Stimulated activated naive B cell treated with anti-CD40 and anti-IgM and Interleukin-4, amounts not matched to agents 10 μg/mL and 1 μg/mL and 100 μg/mL, for 72 hours (primary cell): ENCODE data around the gene UPF3A.
"Not testable (repeated sequence)": the region's sequence is repeated elsewhere in the genome, so short reads cannot be mapped to it uniquely, and the experiment has no call there.

Experiments
- ATAC-seq, 2 donors: fragments of 150-1000 bp; cut with Tn5 transposase; replicated peaks; 2 replicates each; pipeline ENCODE4 v1.10.0; 2021; ENCODE audit warnings: moderate library complexity in 1 of 2
- DNase-seq: peaks from one replicate; pipeline ENCODE4 v3.0.0; 2021
- H3K27ac Mint-ChIP-seq: one replicate; pipeline ENCODE4 v1.8.0; 2022; ENCODE audit warnings: mild to moderate bottlenecking, mixed read lengths
- H3K27me3 Mint-ChIP-seq, 2 donors: one replicate each; pipeline ENCODE4 v1.8.0; 2022; ENCODE audit warnings: mixed read lengths in 2 of 2
- H3K36me3 Mint-ChIP-seq, 2 donors: one replicate each; pipeline ENCODE4 v1.8.0; 2022; ENCODE audit warnings: mixed read lengths in 2 of 2, mild to moderate bottlenecking in 1 of 2
- H3K4me1 Mint-ChIP-seq, 2 donors: one replicate each; pipeline ENCODE4 v1.8.0; 2022; ENCODE audit warnings: mixed read lengths in 2 of 2, mild to moderate bottlenecking in 1 of 2
- H3K4me3 Mint-ChIP-seq, 2 donors: one replicate each; pipeline ENCODE4 v1.8.0; 2022; ENCODE audit warnings: mild to moderate bottlenecking in 2 of 2, mixed read lengths in 2 of 2, moderate library complexity in 1 of 2
- H3K9me3 Mint-ChIP-seq, 2 donors: one replicate each; pipeline ENCODE4 v1.8.0; 2022; ENCODE audit warnings: mixed read lengths in 2 of 2, mild to moderate bottlenecking in 1 of 2

UPF3A gene

DNA sequence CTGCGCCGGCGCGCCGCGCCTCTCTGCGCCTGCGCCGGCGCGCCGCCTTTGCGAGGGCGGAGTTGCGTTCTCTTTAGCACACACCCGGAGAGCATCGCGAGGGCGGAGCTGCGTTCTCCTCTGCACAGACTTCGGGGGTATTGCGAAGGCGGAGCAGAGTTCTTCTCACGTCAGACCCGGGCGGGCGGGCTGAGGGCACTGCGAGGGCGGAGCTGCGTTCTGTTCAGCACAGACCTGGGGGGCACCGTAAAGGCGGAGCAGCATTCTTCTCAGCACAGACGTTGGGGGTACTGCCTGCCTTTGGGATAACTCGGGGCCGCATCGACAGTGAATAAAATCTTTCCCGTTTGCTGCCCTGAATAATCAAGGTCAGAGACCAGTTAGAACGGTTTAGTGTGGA is 72.0 kb downstream of the UPF3A start:
- peaks cover 3 to 22% of the 10 kb centered on the region in 2 donors for H3K27me3 Mint-ChIP-seq
- not testable (repeated sequence) for H3K9me3 Mint-ChIP-seq, H3K27ac Mint-ChIP-seq, DNase-seq, H3K4me1 Mint-ChIP-seq, H3K36me3 Mint-ChIP-seq, H3K4me3 Mint-ChIP-seq, ATAC-seq
